Lung (tissue), 12 donors: Measurements from ENCODE around the gene PHC3. TPM values are rescaled to one million over a fixed set of nuclear protein-coding genes. Genes with fewer than 3 reads are reported as not detected.

ENCODE experiments used
- ATAC-seq: fragments of 200-7000 bp; cut with Tn5 transposase; one replicate; pipeline ENCODE4 v1.9.1; 2020; ENCODE audit warnings: moderate number of reproducible peaks; ENCODE audit not compliant: insufficient read depth, low FRiP score
- DNase-seq, 3 donors: peaks; one replicate each; pipeline ENCODE4 v3.0.0-alpha.2; 2013 to 2017
- H3K27ac ChIP-seq, 2 donors: one replicate each; pipeline ENCODE4 v1.5.1; 2013; ENCODE audit warnings: mild to moderate bottlenecking in 2 of 2, moderate library complexity in 2 of 2, control low read depth in 1 of 2, inconsistent platforms in 1 of 2, low read depth in 1 of 2, low read length in 1 of 2
- H3K27me3 ChIP-seq, 3 donors: one replicate each; pipeline ENCODE4 v1.5.1; 2013; ENCODE audit warnings: low read length in 2 of 3; ENCODE audit not compliant: control insufficient read depth in 3 of 3, insufficient read depth in 3 of 3
- H3K36me3 ChIP-seq, 4 donors: one replicate each; pipeline ENCODE4 v1.5.1; 2013; ENCODE audit warnings: low read length in 4 of 4, mild to moderate bottlenecking in 1 of 4, moderate library complexity in 1 of 4; ENCODE audit not compliant: control insufficient read depth in 4 of 4, insufficient read depth in 4 of 4
- H3K4me1 ChIP-seq, 5 donors: one replicate each; pipeline ENCODE4 v1.5.1; 2013; ENCODE audit warnings: low read length in 5 of 5, mild to moderate bottlenecking in 2 of 5, moderate library complexity in 1 of 5; ENCODE audit not compliant: control insufficient read depth in 5 of 5, insufficient read depth in 5 of 5
- H3K4me3 ChIP-seq: one replicate; pipeline ENCODE4 v1.5.1; 2013; ENCODE audit warnings: mild to moderate bottlenecking, control low read depth, moderate library complexity
- H3K9ac ChIP-seq, 2 donors: one replicate each; pipeline ENCODE4 v1.5.1; 2013; ENCODE audit warnings: low read length in 2 of 2, control low read depth in 1 of 2; ENCODE audit not compliant: insufficient read depth in 1 of 2
- H3K9me3 ChIP-seq, 4 donors: one replicate each; pipeline ENCODE4 v1.5.1; 2013; ENCODE audit warnings: low read length in 3 of 4, mild to moderate bottlenecking in 1 of 4, moderate library complexity in 1 of 4; ENCODE audit not compliant: control insufficient read depth in 4 of 4, insufficient read depth in 3 of 4
- WGBS, 2 donors: extraction: QIAGEN DNeasy Blood & Tissue Kit; methylation state at CpG; one replicate each; pipeline ENCODE4 v1.1.7; 2013; 5-methylcytosine and 5-hydroxymethylcytosine counted together
- polyA plus RNA-seq, 2 donors: library from polyadenylated mRNA; stranded (reverse); fragments of 200-250 nt; gene quantifications; one replicate each; pipeline ENCODE4 v1.2.1, GENCODE V29; 2013
- total RNA-seq, 2 donors: library from RNA; depleted of rRNA in 1 of 2; stranded (reverse); fragments of >200 nt in 1 of 2; gene quantifications; one replicate each; pipeline ENCODE4 v1.2.1, GENCODE V29; 2014 to 2021
- TF ChIP-seq, protein P1 (sequence below): IDR thresholded peaks from 2 replicates; pipeline ENCODE4 v1.5.1; 2012; ENCODE audit warnings: mild to moderate bottlenecking; ENCODE audit errors: control extremely low read depth, extremely low read depth
- donor health status: control.
- donor health status: control.
- donor health status: Bipolar disorder and iron deficiency.
- donor health status: healthy.
- donor health status: DM: yes; HTN: yes; CAD: no.

The PHC3 gene
- total and polyA plus RNA-seq, 4 donors, result 7.6 to 110 (median 31.1) TPM

DNA sequence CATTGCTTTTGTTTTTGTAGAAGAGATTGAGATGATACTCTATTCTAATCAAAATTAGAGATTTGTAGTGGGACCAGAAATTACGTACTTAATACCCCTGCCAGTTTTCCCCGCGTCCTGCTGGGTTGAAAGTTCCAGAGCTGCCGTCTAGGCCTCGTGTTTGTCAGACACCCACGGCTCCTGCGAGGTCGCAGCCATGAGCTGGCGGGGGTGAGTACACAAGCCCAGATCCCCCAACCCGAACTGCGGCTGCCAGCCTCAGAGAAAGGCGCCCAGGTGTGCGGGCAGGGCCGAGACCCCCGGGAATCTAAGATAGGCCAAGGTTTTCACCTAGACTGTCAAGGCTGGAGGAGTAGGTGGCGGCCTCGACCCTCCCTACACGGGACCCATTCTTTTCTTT lies 117.4 kb downstream of the PHC3 start:
- Histone ChIP-seq H3K4me1 (no peaks in the 10 kb centered on the region), H3K4me3 (no peak overlapping the region), H3K36me3 (peaks cover 0 to 6% (median 0%) of the 10 kb centered on the region in 4 donors), H3K27ac (no peak overlapping the region), H3K27me3 (no peaks in the 10 kb centered on the region), H3K9me3 (no peaks in the 10 kb centered on the region), H3K9ac (no peak overlapping the region)
- DNase-seq, result no peak
- no peak for ATAC-seq
- TF ChIP-seq, protein P1, sequence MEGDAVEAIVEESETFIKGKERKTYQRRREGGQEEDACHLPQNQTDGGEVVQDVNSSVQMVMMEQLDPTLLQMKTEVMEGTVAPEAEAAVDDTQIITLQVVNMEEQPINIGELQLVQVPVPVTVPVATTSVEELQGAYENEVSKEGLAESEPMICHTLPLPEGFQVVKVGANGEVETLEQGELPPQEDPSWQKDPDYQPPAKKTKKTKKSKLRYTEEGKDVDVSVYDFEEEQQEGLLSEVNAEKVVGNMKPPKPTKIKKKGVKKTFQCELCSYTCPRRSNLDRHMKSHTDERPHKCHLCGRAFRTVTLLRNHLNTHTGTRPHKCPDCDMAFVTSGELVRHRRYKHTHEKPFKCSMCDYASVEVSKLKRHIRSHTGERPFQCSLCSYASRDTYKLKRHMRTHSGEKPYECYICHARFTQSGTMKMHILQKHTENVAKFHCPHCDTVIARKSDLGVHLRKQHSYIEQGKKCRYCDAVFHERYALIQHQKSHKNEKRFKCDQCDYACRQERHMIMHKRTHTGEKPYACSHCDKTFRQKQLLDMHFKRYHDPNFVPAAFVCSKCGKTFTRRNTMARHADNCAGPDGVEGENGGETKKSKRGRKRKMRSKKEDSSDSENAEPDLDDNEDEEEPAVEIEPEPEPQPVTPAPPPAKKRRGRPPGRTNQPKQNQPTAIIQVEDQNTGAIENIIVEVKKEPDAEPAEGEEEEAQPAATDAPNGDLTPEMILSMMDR, result no peak
- WGBS, 2 donors, result 96 to 97% methylated on average over 18 of the region's 18 CpGs

DNA sequence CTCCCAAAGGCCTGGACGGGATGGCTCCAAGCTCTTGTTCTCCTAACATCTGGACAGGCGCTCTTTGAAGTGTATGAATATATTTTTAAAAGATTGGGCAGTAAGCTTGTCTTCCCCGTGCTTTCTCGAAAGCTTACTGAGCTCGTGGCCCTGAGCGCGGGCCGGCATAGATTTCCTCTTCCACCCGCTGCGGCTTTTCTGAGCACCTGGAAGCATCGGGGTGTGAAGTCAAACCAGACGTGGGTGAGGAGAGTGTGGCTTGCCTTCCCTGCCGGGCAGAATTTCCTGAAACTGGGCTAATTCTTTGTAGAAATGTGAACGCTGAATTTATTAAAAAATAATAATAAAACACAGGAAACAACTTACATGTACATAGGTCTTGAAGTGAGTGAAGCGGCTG lies 117.8 kb downstream of the PHC3 start:
- WGBS, 2 donors, result 96% methylated on average over 15 of the region's 15 CpGs
- TF ChIP-seq, protein P1, result no peak

DNA sequence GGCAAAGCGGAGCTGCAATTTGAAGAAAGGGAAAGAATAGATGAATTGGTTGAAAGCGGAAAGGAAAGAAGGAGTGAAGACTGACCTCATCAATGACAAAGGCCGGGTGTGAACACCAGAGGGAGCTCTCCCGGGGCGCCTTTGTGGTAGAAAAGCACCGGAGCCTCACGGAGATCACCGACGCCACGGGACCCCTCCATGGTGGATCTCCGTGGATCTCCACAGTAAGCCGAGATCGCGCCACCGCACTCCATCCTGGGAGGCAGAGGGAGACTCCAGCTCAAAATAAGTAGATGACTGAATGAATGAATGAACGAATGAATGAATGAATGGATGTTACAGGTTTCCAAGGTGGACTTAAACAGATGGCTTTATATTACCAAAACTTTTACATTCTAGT lies 118.8 kb downstream of the PHC3 start:
- Histone ChIP-seq H3K9ac (no peak overlapping the region), H3K27me3 (no peaks in the 10 kb centered on the region), H3K27ac (no peak overlapping the region), H3K4me1 (no peaks in the 10 kb centered on the region), H3K9me3 (no peaks in the 10 kb centered on the region), H3K36me3 (peaks cover 0 to 6% (median 0%) of the 10 kb centered on the region in 4 donors), H3K4me3 (no peak overlapping the region)
- TF ChIP-seq, protein P1, result no peak
- ATAC-seq (no peak), DNase-seq (no peak)
- WGBS, 2 donors, result 97 to 98% methylated on average over 16 of the region's 16 CpGs

More for the DNA sequence above, 117.8 kb downstream of the PHC3 start:
- ATAC-seq, result no peak
- no peaks in the 10 kb centered on the region for H3K27me3 ChIP-seq
- H3K9ac ChIP-seq, result no peak overlapping the region
- no peak overlapping the region for H3K4me3 ChIP-seq
- H3K9me3 ChIP-seq, result no peaks in the 10 kb centered on the region
- H3K4me1 ChIP-seq, result no peaks in the 10 kb centered on the region
- H3K36me3 ChIP-seq, result peaks cover 0 to 6% (median 0%) of the 10 kb centered on the region in 4 donors
- DNase-seq, result no peak
- H3K27ac ChIP-seq, result no peak overlapping the region

DNA sequence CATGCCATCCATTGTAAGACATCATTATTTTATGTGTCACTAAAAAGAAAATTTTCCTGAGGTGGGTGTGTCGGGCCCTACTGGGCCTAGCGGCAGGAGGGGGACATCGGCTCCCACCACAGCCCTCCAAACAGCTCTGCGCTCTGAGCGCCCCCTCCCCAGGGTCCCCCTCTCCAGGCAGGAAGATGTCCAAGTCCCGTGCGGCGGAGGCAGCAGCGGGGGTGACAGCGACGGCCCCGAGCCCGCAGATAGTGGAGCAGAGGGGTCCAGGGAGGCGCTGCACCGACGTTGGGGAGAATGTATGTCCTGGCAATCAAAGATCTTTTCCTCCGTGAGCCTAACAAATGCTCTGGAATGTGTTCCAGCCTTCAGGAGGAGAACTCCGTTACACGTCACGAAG lies 119.5 kb downstream of the PHC3 start:
- no peak overlapping the region for H3K4me3 ChIP-seq
- H3K4me1 ChIP-seq, result peaks cover 0 to 2% (median 0%) of the 10 kb centered on the region in 5 donors
- ATAC-seq (no peak), DNase-seq (no peak)
- 97 to 98% methylated on average over 20 of the region's 20 CpGs for WGBS, 2 donors
- TF ChIP-seq, protein P1, result no peak
- H3K9me3 ChIP-seq, result no peaks in the 10 kb centered on the region
- peaks cover 0 to 6% (median 0%) of the 10 kb centered on the region in 4 donors for H3K36me3 ChIP-seq
- no peak overlapping the region for H3K27ac ChIP-seq
- H3K9ac ChIP-seq, result no peak overlapping the region
- H3K27me3 ChIP-seq, result no peaks in the 10 kb centered on the region
